WTC11 (cell line): ENCODE data around the gene CADM4. TPM values are rescaled to one million over a fixed set of nuclear protein-coding genes. Genes with fewer than 3 reads are reported as not detected.

ENCODE experiments used
- total RNA-seq: library from RNA; stranded (reverse); gene quantifications from 3 replicates; pipeline ENCODE4 v1.2.3, GENCODE V29; 2021

Gene CADM4
- total RNA-seq, 1 experiment from 2014 or later, result 13.3 TPM

Other genes starting within 250 kb of the CADM4 start
- gene TEX101, start 225.0 kb downstream of the CADM4 start, total RNA-seq, result not detected in 3 replicates
- 2.7 to 3.8 TPM (median 3.1 TPM) in 3 replicates for gene LYPD3, start 174.2 kb downstream of the CADM4 start, total RNA-seq
- gene PHLDB3, start 135.1 kb downstream of the CADM4 start, total RNA-seq, result 14.6 to 15.6 TPM (median 14.8 TPM) in 3 replicates
- 19.0 to 23.5 TPM (median 21.2 TPM) in 3 replicates for gene ETHE1, start 112.6 kb downstream of the CADM4 start, total RNA-seq
- gene ZNF575, start 106.7 kb downstream of the CADM4 start, total RNA-seq, result 0.13 to 0.25 TPM in 2 of 3 replicates, not detected in the other
- gene XRCC1, start 64.3 kb downstream of the CADM4 start, total RNA-seq, result 46.5 to 50.8 TPM (median 48.3 TPM) in 3 replicates
- gene PINLYP, start 64.0 kb downstream of the CADM4 start, total RNA-seq, result 6.4 to 11.3 TPM (median 10.6 TPM) in 3 replicates
- gene IRGQ, start 43.7 kb downstream of the CADM4 start, total RNA-seq, result 33.6 to 38.1 TPM (median 35.5 TPM) in 3 replicates
- 15.9 to 18.5 TPM (median 16.5 TPM) in 3 replicates for gene ZNF576, start 43.3 kb downstream of the CADM4 start, total RNA-seq
- 0.34 to 0.44 TPM (median 0.42 TPM) in 3 replicates for gene SRRM5, start 27.8 kb downstream of the CADM4 start, total RNA-seq
- gene ZNF428, start 20.2 kb downstream of the CADM4 start, total RNA-seq, result 19.2 to 20.1 TPM (median 20.0 TPM) in 3 replicates
- 10.5 to 14.4 TPM (median 13.5 TPM) in 3 replicates for gene PLAUR, start 30.3 kb upstream of the CADM4 start, total RNA-seq
- not detected in 3 replicates for gene IRGC, start 76.2 kb upstream of the CADM4 start, total RNA-seq
- gene SMG9, start 115.1 kb upstream of the CADM4 start, total RNA-seq, result 25.7 to 39.6 TPM (median 34.3 TPM) in 3 replicates
- gene KCNN4, start 141.1 kb upstream of the CADM4 start, total RNA-seq, result 0.76 to 1.1 TPM (median 0.98 TPM) in 3 replicates
- 0.39 to 0.78 TPM (median 0.46 TPM) in 3 replicates for gene LYPD5, start 162.6 kb upstream of the CADM4 start, total RNA-seq
- gene ZNF283, start 187.5 kb upstream of the CADM4 start, total RNA-seq, result 6.2 to 7.1 TPM (median 6.7 TPM) in 3 replicates
- gene ZNF404, start 244.1 kb upstream of the CADM4 start, total RNA-seq, result 3.0 to 5.1 TPM (median 3.2 TPM) in 3 replicates